Measurements from ENCODE around the gene DCTN2. TPM values are rescaled to one million over a fixed set of nuclear protein-coding genes. Genes with fewer than 3 reads are reported as not detected.
A peak's percentile ranks its signal among the peaks of the same experiment; 100 is the strongest.

The DCTN2 gene
- polyA plus RNA-seq, 1 donor (not counting 4 experiments of a cell fraction or from before 2014, with no cell fraction given), result 132 TPM

- no peak overlapping the region for H2AFZ ChIP-seq (ENCODE audit: control insufficient read depth, low read length)
- no peak overlapping the region for H3K9ac ChIP-seq (ENCODE audit: control insufficient read depth, extremely low read depth, insufficient read depth, low read length)
- dilution Hi-C loops (cut with MboI; ENCODE audit: extremely low pct_ligation_motif_present, low sequenced_read_pairs), result loop anchor here (10.0 to 25.0 kb wide), 2 partner anchors 58 to 161 kb away; partner anchors contain the start of genes AGAP2, B4GALNT1 and TSPAN31
- no peaks in the 10 kb centered on the region for H4K20me1 ChIP-seq (ENCODE audit: control insufficient read depth, extremely low read depth, insufficient read depth, low read length)
- no peak overlapping the region for H3K27ac ChIP-seq (ENCODE audit: control insufficient read depth, insufficient read depth, low read length)
- no peaks in the 10 kb centered on the region for H3K9me3 ChIP-seq (ENCODE audit: control insufficient read depth, low read depth, low read length)
- H3K36me3 ChIP-seq (ENCODE audit: control insufficient read depth in 2 of 2, extremely low read depth in 1 of 2, insufficient read depth in 2 of 2, low read length in 2 of 2), result no peaks in the 10 kb centered on the region
- TF ChIP-seq EZH2 (IDR thresholded peaks at IDR 0.05; ENCODE audit: low read length) (no peak), CTCF (optimal IDR thresholded peaks at IDR 0.05 in 1 of 3, IDR thresholded peaks at IDR 0.05 in 1 of 3, conservative IDR thresholded peaks at IDR 0.05 in 1 of 3; ENCODE audit: extremely low read depth in 1 of 3, insufficient read depth in 2 of 3, low read length in 3 of 3) (no peak)
- no peaks in the 10 kb centered on the region for H3K79me2 ChIP-seq (ENCODE audit: control insufficient read depth, insufficient read depth, low read length)
- no peak overlapping the region for H3K4me2 ChIP-seq (ENCODE audit: control insufficient read depth, extremely low read depth, insufficient read depth, low read depth, low read length)
- peak; percentile 34 for FAIRE-seq
- H3K9me1 ChIP-seq (ENCODE audit: control insufficient read depth, extremely low read depth, insufficient read depth, low read length), result no peaks in the 10 kb centered on the region
- peaks cover 6% of the 10 kb centered on the region for H3K27me3 ChIP-seq (ENCODE audit: control insufficient read depth, extremely low read depth, insufficient read depth, low read length)
- no peaks in the 10 kb centered on the region for H3K4me1 ChIP-seq (ENCODE audit: control insufficient read depth, extremely low read depth, insufficient read depth, low read length)
- no peak for DNase-seq (ENCODE audit: low read depth, low spot score)
- no peak overlapping the region for H3K4me3 ChIP-seq (ENCODE audit: control insufficient read depth in 2 of 3, extremely low read depth in 1 of 3, insufficient read depth in 2 of 3, low read depth in 1 of 3, low read length in 3 of 3)
Observed at GRCh38 chr12:57576613-57577160, 29.7 kb upstream of the DCTN2 start.

GRCh38 chr12:57575771-57576612 lies 29.0 kb upstream of the DCTN2 start:
- Histone ChIP-seq H3K4me3 (ENCODE audit: control insufficient read depth in 2 of 3, extremely low read depth in 1 of 3, insufficient read depth in 2 of 3, low read depth in 1 of 3, low read length in 3 of 3) (no peak overlapping the region), H3K9me3 (ENCODE audit: control insufficient read depth, low read depth, low read length) (no peaks in the 10 kb centered on the region), H3K9me1 (ENCODE audit: control insufficient read depth, extremely low read depth, insufficient read depth, low read length) (no peaks in the 10 kb centered on the region), H3K27me3 (ENCODE audit: control insufficient read depth, extremely low read depth, insufficient read depth, low read length) (peaks cover 6% of the 10 kb centered on the region), H2AFZ (ENCODE audit: control insufficient read depth, low read length) (no peak overlapping the region), H3K36me3 (ENCODE audit: control insufficient read depth in 2 of 2, extremely low read depth in 1 of 2, insufficient read depth in 2 of 2, low read length in 2 of 2) (no peaks in the 10 kb centered on the region), H3K79me2 (ENCODE audit: control insufficient read depth, insufficient read depth, low read length) (no peaks in the 10 kb centered on the region), H3K9ac (ENCODE audit: control insufficient read depth, extremely low read depth, insufficient read depth, low read length) (no peak overlapping the region), H3K27ac (ENCODE audit: control insufficient read depth, insufficient read depth, low read length) (no peak overlapping the region), H4K20me1 (ENCODE audit: control insufficient read depth, extremely low read depth, insufficient read depth, low read length) (no peaks in the 10 kb centered on the region), H3K4me1 (ENCODE audit: control insufficient read depth, extremely low read depth, insufficient read depth, low read length) (no peaks in the 10 kb centered on the region), H3K4me2 (ENCODE audit: control insufficient read depth, extremely low read depth, insufficient read depth, low read depth, low read length) (no peak overlapping the region)
- no peak for FAIRE-seq
- TF ChIP-seq EZH2 (IDR thresholded peaks at IDR 0.05; ENCODE audit: low read length), result no peak
- TF ChIP-seq CTCF (optimal IDR thresholded peaks at IDR 0.05 in 1 of 3, IDR thresholded peaks at IDR 0.05 in 1 of 3, conservative IDR thresholded peaks at IDR 0.05 in 1 of 3; ENCODE audit: extremely low read depth in 1 of 3, insufficient read depth in 2 of 3, low read length in 3 of 3), result no peak
- DNase-seq (ENCODE audit: low read depth, low spot score), result no peak
- dilution Hi-C loops (cut with MboI; ENCODE audit: extremely low pct_ligation_motif_present, low sequenced_read_pairs), result loop anchor here (10.0 to 25.0 kb wide), 2 partner anchors 59 to 161 kb away; partner anchors contain the start of genes AGAP2, B4GALNT1 and TSPAN31
